B cell (primary cell): ENCODE measurements around the gene CREB5. TPM values are rescaled to one million over a fixed set of nuclear protein-coding genes. Genes with fewer than 3 reads are reported as not detected.

ENCODE experiments used
- ATAC-seq: fragments of 200-7000 bp; cut with Tn5 transposase; one replicate; pipeline ENCODE4 v1.10.0; 2021; ENCODE audit warnings: low read depth, mild to moderate bottlenecking, moderate number of reproducible peaks, moderate library complexity
- CTCF ChIA-PET: fragments of 350-600 bp; sonication (Branson Sonifier 250); formaldehyde crosslinking; loops from one replicate; lab custom pipeline; 2021; ENCODE audit warnings: antibody characterized with exemption, inconsistent platforms; lab: Charles Lee
- POLR2A ChIA-PET: fragments of 350-600 bp; sonication (Branson Sonifier 250); formaldehyde crosslinking; loops from one replicate; lab custom pipeline; 2021; ENCODE audit warnings: antibody characterized with exemption; lab: Charles Lee
- DNase-seq: peaks from one replicate; pipeline ENCODE4 v3.0.0; 2013
- H2AFZ ChIP-seq: 2 replicates; pipeline ENCODE4 v1.6.1; 2012; ENCODE audit warnings: mild to moderate bottlenecking, low read depth, low read length; ENCODE audit not compliant: insufficient read depth, poor library complexity, severe bottlenecking
- H3K27ac ChIP-seq, 2 donors: 1 replicate in 1 of 2; 2 replicates in 1 of 2; pipeline ENCODE4 v1.5.1; 2012 to 2013; ENCODE audit warnings: low read length in 2 of 2, mild to moderate bottlenecking in 2 of 2, moderate library complexity in 1 of 2
- H3K27me3 ChIP-seq, 4 experiments: fragments of 200-600 bp in 1 of 4; sonication (generic) in 1 of 4; replicated peaks in 1 of 4; 1 replicate in 2 of 4; 2 replicates in 2 of 4; pipeline versions ENCODE4 v1.6.1 to v1.7.0; 2013 to 2016; ENCODE audit warnings: low read length in 3 of 4, mild to moderate bottlenecking in 2 of 4, mixed read lengths in 1 of 4, moderate library complexity in 1 of 4; ENCODE audit not compliant: insufficient read depth in 4 of 4, control insufficient read depth in 3 of 4; ENCODE audit errors: control extremely low read depth in 1 of 4
- H3K36me3 ChIP-seq, 2 experiments: replicated peaks in 1 of 2; 1 replicate in 1 of 2; 2 replicates in 1 of 2; pipeline versions ENCODE4 v1.6.1 to v1.7.1; 2013; ENCODE audit warnings: low read length in 1 of 2; ENCODE audit not compliant: insufficient read depth in 2 of 2, control insufficient read depth in 1 of 2; ENCODE audit errors: control extremely low read depth in 1 of 2, extremely low read depth in 1 of 2
- H3K4me1 ChIP-seq, 2 donors: fragments of 200-600 bp in 1 of 2; sonication (generic) in 1 of 2; 1 replicate in 1 of 2; 2 replicates in 1 of 2; pipeline versions ENCODE4 v1.5.1 to v1.6.1; 2013 to 2017; ENCODE audit warnings: low read length in 2 of 2; ENCODE audit not compliant: control insufficient read depth in 2 of 2, insufficient read depth in 2 of 2
- H3K4me2 ChIP-seq: replicated peaks from 2 replicates; pipeline ENCODE3; 2012; ENCODE audit warnings: mild to moderate bottlenecking, low read depth, low read length; ENCODE audit not compliant: poor library complexity, severe bottlenecking
- H3K4me3 ChIP-seq, 5 experiments: fragments of 200-600 bp in 1 of 5; sonication (generic) in 1 of 5; 1 replicate in 3 of 5; 2 replicates in 2 of 5; pipeline versions ENCODE4 v1.5.1 to v1.7.0; 2011 to 2016; ENCODE audit warnings: low read length in 4 of 5, mild to moderate bottlenecking in 4 of 5, low read depth in 2 of 5, control low read depth in 1 of 5, moderate library complexity in 1 of 5; ENCODE audit not compliant: insufficient read depth in 1 of 5; ENCODE audit errors: control extremely low read depth in 1 of 5, extremely low read depth in 1 of 5
- H3K79me2 ChIP-seq: fragments of 200-600 bp; sonication (generic); one replicate; pipeline ENCODE4 v1.6.0; 2016; ENCODE audit warnings: low read length; ENCODE audit not compliant: control insufficient read depth, insufficient read depth
- H3K9ac ChIP-seq: fragments of 200-600 bp; sonication (generic); 2 replicates; pipeline ENCODE4 v1.6.1; 2017; ENCODE audit warnings: mild to moderate bottlenecking, low read length, moderate library complexity
- H3K9me3 ChIP-seq, 3 donors: one replicate each; pipeline versions ENCODE4 v1.6.1 to v1.7.1; 2013; ENCODE audit warnings: low read length in 2 of 3; ENCODE audit not compliant: control insufficient read depth in 2 of 3, insufficient read depth in 1 of 3; ENCODE audit errors: control extremely low read depth in 1 of 3
- H4K20me1 ChIP-seq: 2 replicates; pipeline ENCODE4 v1.6.0; 2012; ENCODE audit warnings: mild to moderate bottlenecking, low read length; ENCODE audit not compliant: insufficient read depth, control insufficient read depth, poor library complexity, severe bottlenecking
- H3K27ac Mint-ChIP-seq: one replicate; pipeline ENCODE4 v1.8.0; 2021; ENCODE audit warnings: mixed read lengths
- H3K27me3 Mint-ChIP-seq: one replicate; pipeline ENCODE4 v1.8.0; 2021; ENCODE audit warnings: mixed read lengths
- H3K4me1 Mint-ChIP-seq: one replicate; pipeline ENCODE4 v1.8.0; 2021; ENCODE audit warnings: mixed read lengths
- H3K4me3 Mint-ChIP-seq: one replicate; pipeline ENCODE4 v1.8.0; 2021; ENCODE audit warnings: mixed read lengths
- H3K9me3 Mint-ChIP-seq: one replicate; pipeline ENCODE4 v1.8.0; 2022; ENCODE audit warnings: mixed read lengths; ENCODE audit not compliant: insufficient read depth
- CTCF ChIP-seq: fragments of 200-600 bp; IDR thresholded peaks from one replicate; pipeline ENCODE4 v1.8.0; 2022; ENCODE audit warnings: antibody characterized with exemption, mild to moderate bottlenecking
- EZH2 ChIP-seq: IDR thresholded peaks from 2 replicates; pipeline ENCODE4 v1.6.1; 2012; ENCODE audit warnings: borderline replicate concordance, low read depth, mild to moderate bottlenecking, moderate library complexity, low read length; ENCODE audit not compliant: insufficient read depth, poor library complexity, severe bottlenecking
- WGBS: methylation state at CpG from one replicate; pipeline ENCODE4 v1.1.5; 2013; ENCODE audit warnings: missing lambda C conversion rate; ENCODE audit not compliant: insufficient coverage; 5-methylcytosine and 5-hydroxymethylcytosine counted together
- intact Hi-C: fragments of 100-400 bp; cut with micrococcal nuclease; formaldehyde crosslinking; loops from one replicate; pipeline ENCODE4 v1.10.0; 2022
- polyA plus RNA-seq: library from polyadenylated mRNA; depleted of rRNA; stranded (reverse); fragments of >200 nt; gene quantifications from 2 replicates; pipeline ENCODE4 v1.2.3, GENCODE V29; 2012
- total RNA-seq, 2 donors: library from RNA; stranded (reverse); fragments of 120-200 nt in 1 of 2; gene quantifications; 1 replicate in 1 of 2; 2 replicates in 1 of 2; pipeline versions ENCODE4 v1.2.3 to v1.2.4, GENCODE V29; 2013 to 2022

The CREB5 gene
- total and polyA plus RNA-seq, 2 donors (not counting 1 experiment from before 2014, with no cell fraction given), result 0.05 to 0.95 TPM

DNA sequence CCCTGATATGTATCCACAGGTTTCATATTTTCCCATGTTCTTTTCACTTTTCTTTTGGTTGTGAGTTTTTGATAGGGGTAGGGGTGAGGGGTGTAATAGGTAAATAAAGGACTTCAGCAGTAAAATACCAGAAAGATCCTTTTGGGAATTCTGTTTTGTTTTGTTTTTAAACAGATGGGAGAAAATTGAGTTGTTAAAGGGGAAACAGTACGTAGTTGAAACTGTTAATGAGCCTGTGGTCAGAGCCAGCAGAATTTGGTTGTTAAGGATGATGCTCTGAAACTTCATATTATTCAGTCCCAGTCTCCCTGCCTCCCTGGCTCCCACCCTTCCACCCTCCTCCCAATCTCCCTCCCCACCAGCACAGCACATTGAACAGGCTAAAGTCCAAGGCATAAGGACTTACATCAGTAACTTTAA, 195.9 kb downstream of the CREB5 start:
- H2AFZ ChIP-seq, result no peak overlapping the region
- DNase-seq (no peak), ATAC-seq (no peak)
- no peaks in the 10 kb centered on the region for H4K20me1 ChIP-seq
- H3K9me3 ChIP-seq, result no peaks in the 10 kb centered on the region
- H3K9me3 Mint-ChIP-seq, result no peaks in the 10 kb centered on the region
- no peaks in the 10 kb centered on the region for H3K4me1 Mint-ChIP-seq
- no peaks in the 10 kb centered on the region for H3K79me2 ChIP-seq
- H3K4me3 ChIP-seq, result no peak overlapping the region
- H3K27ac ChIP-seq, result no peak overlapping the region
- intact Hi-C loops, result no loop called here
- no peak overlapping the region for H3K4me3 Mint-ChIP-seq
- ChIA-PET CTCF (no interaction called here), POLR2A (no interaction called here)
- no peaks in the 10 kb centered on the region for H3K27me3 Mint-ChIP-seq
- H3K27ac Mint-ChIP-seq, result no peak overlapping the region
- TF ChIP-seq EZH2 (no peak), CTCF (no peak)
- no peaks in the 10 kb centered on the region for H3K27me3 ChIP-seq
- no peaks in the 10 kb centered on the region for H3K4me1 ChIP-seq
- no peak overlapping the region for H3K4me2 ChIP-seq
- no peak overlapping the region for H3K9ac ChIP-seq
- H3K36me3 ChIP-seq, result no peaks in the 10 kb centered on the region
- WGBS, result no CpG with 5 or more reads among the region's 1 CpG

GRCh38 chr7:28608731-28609130, 196.4 kb downstream of the CREB5 start:
- POLR2A ChIA-PET, result no interaction called here
- no CpG with 5 or more reads among the region's 3 CpGs for WGBS
- no peaks in the 10 kb centered on the region for H3K4me1 Mint-ChIP-seq
- H3K4me2 ChIP-seq, result no peak overlapping the region
- no peaks in the 10 kb centered on the region for H3K36me3 ChIP-seq
- no peak overlapping the region for H3K27ac Mint-ChIP-seq
- CTCF ChIA-PET, result interaction anchor here (0.6 kb wide), 1 partner anchor 934 kb away, joined by 3 read pairs; no protein-coding TSS in a partner anchor
- no peak overlapping the region for H3K4me3 Mint-ChIP-seq
- intact Hi-C loops, result no loop called here
- H2AFZ ChIP-seq, result no peak overlapping the region
- no peak overlapping the region for H3K27ac ChIP-seq
- no peak overlapping the region for H3K9ac ChIP-seq
- H3K4me1 ChIP-seq, result no peaks in the 10 kb centered on the region
- no peak for DNase-seq
- no peaks in the 10 kb centered on the region for H3K9me3 Mint-ChIP-seq
- no peak overlapping the region for H3K4me3 ChIP-seq
- ATAC-seq, result no peak
- H3K9me3 ChIP-seq, result no peaks in the 10 kb centered on the region
- H4K20me1 ChIP-seq, result no peaks in the 10 kb centered on the region
- TF ChIP-seq EZH2, result no peak
- no peak for TF ChIP-seq CTCF
- H3K27me3 ChIP-seq, result no peaks in the 10 kb centered on the region
- H3K79me2 ChIP-seq, result no peaks in the 10 kb centered on the region
- H3K27me3 Mint-ChIP-seq, result no peaks in the 10 kb centered on the region
